Measurements from ENCODE around the gene SPOUT1. TPM values are rescaled to one million over a fixed set of nuclear protein-coding genes. Genes with fewer than 3 reads are reported as not detected.

The SPOUT1 gene
- total and polyA plus RNA-seq, 2 of the 13 experiments (the other 11 are each of a cell fraction or from before 2014, with no cell fraction given), result 39.0 to 45.8 TPM

- TF ChIP-seq NRL (CRISPR knock-in tag; IDR thresholded peaks at IDR 0.05; ENCODE audit: borderline replicate concordance) (no peak; the same call in 1 of the 2 replicates), ZSCAN9 (CRISPR knock-in tag; IDR thresholded peaks at IDR 0.05; ENCODE audit: borderline replicate concordance) (no peak), ZBTB33 (CRISPR knock-in tag; IDR thresholded peaks at IDR 0.05) (peak; percentile 82), SPEN (CRISPR knock-in tag; IDR thresholded peaks at IDR 0.05; ENCODE audit: low read depth) (0 out of 2 replicates have a peak, but pooled peaks have one; percentile 15), NFKB2 (CRISPR knock-in tag; IDR thresholded peaks at IDR 0.05; ENCODE audit: borderline replicate concordance) (0 out of 2 replicates have a peak, but pooled peaks have one; percentile 36), ZNF563 (CRISPR knock-in tag; IDR thresholded peaks at IDR 0.05) (no peak), TFDP2 (CRISPR knock-in tag; IDR thresholded peaks at IDR 0.05) (0 out of 2 replicates have a peak, but pooled peaks have one; percentile 13), ZNF614 (CRISPR knock-in tag; IDR thresholded peaks at IDR 0.05; ENCODE audit: borderline replicate concordance) (no peak; the same call in 1 of the 2 replicates), FOXM1 (CRISPR knock-in tag; IDR thresholded peaks at IDR 0.05) (no peak), RXRA (CRISPR knock-in tag; IDR thresholded peaks at IDR 0.05) (0 out of 2 replicates have a peak, but pooled peaks have one; percentile 34), SMC3 (IDR thresholded peaks at IDR 0.05; ENCODE audit: low read length) (peak; percentile 76; the same call in 1 of the 2 replicates), FUBP1 (CRISPR knock-in tag; IDR thresholded peaks at IDR 0.05; ENCODE audit: borderline replicate concordance) (no peak), NPAS2 (CRISPR knock-in tag; IDR thresholded peaks at IDR 0.05; ENCODE audit: borderline replicate concordance) (no peak), ZFP37 (CRISPR knock-in tag; IDR thresholded peaks at IDR 0.05; ENCODE audit: borderline replicate concordance) (peak; percentile 27; the same call in 1 of the 2 replicates), KAT2B (IDR thresholded peaks at IDR 0.05; ENCODE audit: borderline replicate concordance, low read depth, low read length) (no peak), HNRNPLL (IDR thresholded peaks at IDR 0.05; ENCODE audit: low read depth, low read length, poor library complexity, severe bottlenecking) (peak; percentile 23), RBAK (CRISPR knock-in tag; IDR thresholded peaks at IDR 0.05) (no peak), NFKBIZ (CRISPR knock-in tag; IDR thresholded peaks at IDR 0.05) (no peak), SOX13 (IDR thresholded peaks at IDR 0.05) (no peak), SOX13 (CRISPR knock-in tag; conservative IDR thresholded peaks at IDR 0.05 in 1 of 2, IDR thresholded peaks at IDR 0.05 in 1 of 2) (0 out of 4 replicates have a peak, but pooled peaks of 1 of the 2 experiments have one; percentile 14), CBX5 (CRISPR knock-in tag; IDR thresholded peaks at IDR 0.05; ENCODE audit: borderline replicate concordance) (peak; percentile 27; the same call in 1 of the 2 replicates), KLF9 (CRISPR knock-in tag; IDR thresholded peaks at IDR 0.05; ENCODE audit: low read depth) (no peak), HMGXB4 (CRISPR knock-in tag; IDR thresholded peaks at IDR 0.05; ENCODE audit: borderline replicate concordance in 1 of 2, low read depth in 1 of 2) (peak; percentile 53 to 79; a peak in 3 of 4 replicates), SUZ12 (IDR thresholded peaks at IDR 0.05; ENCODE audit: low read depth, low read length) (no peak)
Measured at GRCh38 chr9:128863647-128864046, 34.1 kb upstream of the SPOUT1 start (continued).
